HG02798 (cell line): ENCODE data around the gene CUL9.
A peak's percentile ranks its signal among the peaks of the same experiment; 100 is the strongest.

Experiments used
- ATAC-seq: cut with Tn5 transposase; IDR thresholded peaks from one replicate; pipeline ENCODE4 v1.9.1; 2021; ENCODE audit warnings: mild to moderate bottlenecking; ENCODE audit not compliant: unreplicated experiment, poor library complexity

The CUL9 gene

DNA sequence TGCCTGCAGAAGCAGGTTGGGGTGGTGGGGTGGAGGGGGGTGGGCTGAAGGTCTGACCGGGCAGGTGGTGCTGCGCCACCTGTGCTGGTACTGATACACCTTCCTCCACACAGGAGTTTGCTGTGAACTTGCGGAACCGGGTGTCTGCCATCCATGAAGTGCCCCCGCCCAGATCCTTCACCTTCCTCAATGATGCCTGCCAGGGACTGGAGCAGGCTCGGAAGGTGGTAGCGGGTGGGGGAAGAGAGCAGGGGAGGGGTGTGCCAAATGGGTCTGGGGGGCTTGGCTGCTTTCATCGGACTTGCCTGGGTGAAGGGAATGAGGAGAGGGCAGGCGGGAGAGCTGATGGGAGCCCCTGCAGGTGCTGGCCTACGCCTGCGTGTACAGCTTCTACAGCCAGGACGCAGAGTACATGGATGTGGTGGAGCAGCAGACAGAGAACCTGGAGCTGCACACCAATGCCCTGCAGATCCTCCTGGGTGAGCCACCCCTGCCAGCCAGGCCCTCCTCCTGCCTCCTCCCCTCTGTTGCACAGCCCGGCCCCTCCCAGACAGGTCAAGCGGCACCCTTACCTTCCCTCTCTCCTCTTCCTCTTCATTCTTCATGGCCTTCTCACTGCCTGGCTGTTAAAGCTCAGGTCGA lies 40.5 kb downstream of the CUL9 start:
- ATAC-seq = no peak

DNA sequence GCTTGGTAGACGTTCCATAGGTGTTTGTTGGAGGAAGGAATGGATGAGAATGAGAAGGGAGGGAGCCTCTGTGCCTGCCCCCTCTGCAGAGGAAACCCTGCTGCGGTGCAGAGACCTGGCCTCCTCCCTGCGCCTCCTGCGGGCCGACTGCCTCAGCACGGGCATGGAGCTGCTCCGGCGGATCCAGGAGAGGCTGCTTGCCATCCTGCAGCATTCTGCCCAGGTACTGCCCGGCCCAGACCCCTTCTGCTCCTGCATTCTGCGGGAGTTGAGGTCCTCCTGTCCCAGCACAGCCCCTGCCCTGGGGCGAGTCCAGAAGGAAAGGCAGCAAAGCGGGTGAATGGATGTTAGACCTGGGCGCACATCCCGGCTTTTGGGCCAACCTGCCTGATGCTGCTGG lies 41.2 kb downstream of the CUL9 start:
- no peak for ATAC-seq

DNA sequence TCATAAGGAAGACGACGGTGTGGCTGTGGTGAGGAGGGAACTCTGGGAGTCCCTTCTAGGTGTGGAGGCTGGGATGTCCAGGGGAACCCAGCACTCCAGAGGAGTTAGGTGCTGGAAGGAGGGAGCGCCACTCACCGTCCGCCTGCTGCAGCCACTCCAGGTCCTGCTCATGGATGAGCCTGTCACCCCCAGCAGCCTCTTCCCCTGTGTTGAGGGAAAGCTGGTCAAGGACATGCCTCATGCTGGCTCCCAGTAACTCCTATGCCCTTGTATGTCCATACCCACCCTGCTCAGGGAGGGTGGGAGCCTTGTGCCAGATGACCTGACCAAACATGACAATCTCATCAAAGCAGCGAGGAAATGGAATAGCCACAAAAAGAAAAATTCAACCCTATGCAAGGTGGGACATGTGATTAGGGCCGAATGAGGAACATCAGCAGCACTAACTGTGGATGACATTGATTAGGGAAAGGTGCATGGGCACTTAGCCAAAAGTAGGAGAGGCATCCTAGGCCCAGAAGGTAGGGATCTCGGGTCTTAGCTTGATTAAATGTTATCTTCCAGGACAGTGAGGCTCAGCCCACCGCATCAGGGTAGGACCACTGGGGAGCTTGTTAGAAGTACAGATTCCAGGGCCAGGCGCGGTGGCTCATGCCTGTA lies 44.3 kb downstream of the CUL9 start:
- no peak for ATAC-seq

DNA sequence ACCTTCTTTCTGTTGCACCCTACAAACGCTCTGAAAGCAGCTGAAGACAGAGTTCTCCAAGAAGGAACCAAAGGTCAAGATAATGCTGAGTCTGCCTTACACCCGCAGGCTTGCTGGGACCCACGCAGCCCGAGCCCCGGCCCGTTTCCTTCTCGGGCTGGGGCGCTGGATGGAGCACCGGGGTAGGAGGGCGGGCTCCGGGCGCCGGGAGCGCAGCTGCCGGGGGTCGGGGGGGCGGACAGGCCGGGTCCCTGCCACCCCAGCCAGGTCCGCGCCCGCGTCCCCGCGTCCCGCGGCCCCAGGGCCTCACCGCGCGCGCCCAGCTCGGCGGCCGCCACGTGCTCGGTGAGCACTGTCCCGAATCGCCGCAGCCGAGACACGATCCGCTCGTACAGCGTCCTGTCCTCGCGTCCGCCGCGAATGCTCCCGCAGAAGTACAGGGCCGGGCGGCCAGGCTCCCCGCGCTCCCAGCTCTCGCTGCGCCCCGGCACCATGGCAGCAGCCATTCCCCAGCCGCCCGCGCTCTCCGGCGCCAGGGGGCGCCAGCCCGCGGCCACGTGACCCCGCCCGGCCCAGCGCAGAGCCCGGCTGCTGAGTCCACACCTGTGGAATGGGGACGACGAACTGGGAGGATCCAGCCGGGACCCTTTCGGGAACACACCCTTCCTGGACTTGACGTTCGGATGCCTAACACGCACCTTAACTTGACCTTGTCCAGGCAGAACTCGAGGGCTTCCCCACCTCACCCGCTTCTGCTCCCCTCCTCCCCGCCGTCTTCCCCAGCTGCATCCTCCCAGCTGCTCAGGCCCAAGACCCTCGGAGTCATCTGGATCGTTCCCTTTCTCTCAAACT lies 47.2 kb downstream of the CUL9 start, which contains the start of gene DNPH1:
Gene DNPH1 (minus strand): TSS at position 531 of the 852 bp plus-strand sequence. CDS start 25 bp downstream, at position 506.
- peak; percentile 84 for ATAC-seq

DNA sequence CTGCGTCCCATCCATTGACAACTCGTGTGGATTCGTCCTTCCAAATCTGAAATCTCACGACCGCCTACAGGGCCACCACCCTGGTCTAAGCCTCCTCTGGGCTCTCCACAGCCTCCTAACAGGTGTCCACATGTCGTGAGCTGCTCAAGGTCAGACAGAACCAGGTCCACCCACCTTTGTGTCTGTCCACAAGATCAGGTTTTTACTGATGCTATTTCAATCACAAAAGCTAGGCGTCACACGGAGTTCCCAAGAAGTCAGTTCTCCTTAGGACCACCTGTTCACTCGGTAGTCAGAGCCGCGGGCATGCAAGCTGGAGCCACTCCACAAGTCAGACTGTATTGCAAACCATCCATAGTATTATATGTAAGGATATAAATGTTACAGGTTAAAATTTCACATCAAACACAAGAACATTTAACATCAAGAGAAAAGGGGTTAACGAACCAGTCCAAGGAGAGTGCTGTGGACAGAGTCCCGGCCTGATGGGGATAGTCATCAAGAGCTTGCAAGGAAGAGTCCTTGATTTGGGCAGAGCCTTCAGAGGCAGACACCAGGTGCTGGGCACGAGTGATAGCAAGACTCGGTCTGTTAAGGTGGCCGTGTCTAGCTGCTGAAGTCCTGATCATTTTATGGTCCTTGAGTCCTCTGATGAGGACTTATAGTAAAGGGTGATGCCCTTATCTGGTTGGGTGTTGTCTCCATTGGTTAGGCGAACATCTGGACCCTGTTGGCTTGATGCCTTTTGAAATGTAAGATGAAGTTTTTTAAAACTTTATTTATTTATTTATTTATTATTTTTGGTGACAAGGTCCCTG lies 48.0 kb downstream of the CUL9 start:
- ATAC-seq = no peak

DNA sequence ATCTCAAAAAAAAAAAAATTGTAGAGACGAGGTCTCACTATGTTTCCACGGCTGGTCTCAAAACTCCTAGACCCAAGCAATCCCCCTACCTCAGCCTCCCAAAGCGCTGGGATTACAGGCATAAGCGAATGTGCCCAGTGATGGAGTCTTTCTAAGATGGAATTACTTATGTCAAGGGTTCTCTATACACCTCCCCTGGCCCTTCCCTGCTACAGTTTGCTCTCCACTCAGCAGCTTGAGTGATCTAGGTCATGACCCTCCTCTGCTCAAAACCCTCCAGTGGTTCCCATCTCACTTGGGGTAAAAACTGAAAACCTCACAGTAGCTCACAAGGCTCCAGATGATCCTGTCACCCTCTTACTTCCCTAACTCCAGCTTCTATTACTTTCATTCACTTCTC lies 49.1 kb downstream of the CUL9 start:
- ATAC-seq = no peak

DNA sequence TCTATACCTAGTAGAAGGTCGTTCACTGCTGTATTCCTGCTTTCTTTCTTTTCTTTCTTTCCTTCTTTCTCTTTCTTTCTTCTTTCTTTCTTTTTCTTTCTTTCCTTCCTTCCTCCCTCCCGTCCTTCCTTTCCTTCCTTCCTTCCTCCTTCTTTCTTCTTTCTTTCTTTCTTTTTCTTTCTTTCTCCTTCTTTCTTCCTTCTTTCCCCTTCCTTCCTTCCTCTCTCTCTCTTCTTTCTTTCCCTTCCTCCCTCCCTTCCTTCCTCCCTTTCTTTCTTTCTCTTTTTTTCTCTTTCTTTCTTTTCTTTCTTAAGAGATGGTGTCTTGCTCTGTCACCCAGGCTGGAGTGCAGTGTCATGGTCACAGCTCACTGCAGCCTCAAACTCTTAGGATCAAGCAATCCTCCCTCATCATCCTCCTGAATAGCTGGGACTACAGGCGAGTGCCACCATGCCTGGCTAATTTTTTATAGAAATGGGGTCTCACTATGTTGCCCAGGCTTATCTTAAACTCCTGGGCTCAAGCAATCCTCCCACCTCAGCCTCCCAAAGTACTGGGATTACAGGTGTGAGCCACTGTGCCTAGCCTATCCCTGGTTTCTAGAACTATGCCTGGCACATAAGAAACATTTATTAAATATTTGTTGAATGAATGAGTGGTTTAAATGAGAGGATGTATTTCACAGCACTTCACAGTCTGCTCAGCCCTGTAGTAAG lies 49.9 kb downstream of the CUL9 start:
- no peak for ATAC-seq

DNA sequence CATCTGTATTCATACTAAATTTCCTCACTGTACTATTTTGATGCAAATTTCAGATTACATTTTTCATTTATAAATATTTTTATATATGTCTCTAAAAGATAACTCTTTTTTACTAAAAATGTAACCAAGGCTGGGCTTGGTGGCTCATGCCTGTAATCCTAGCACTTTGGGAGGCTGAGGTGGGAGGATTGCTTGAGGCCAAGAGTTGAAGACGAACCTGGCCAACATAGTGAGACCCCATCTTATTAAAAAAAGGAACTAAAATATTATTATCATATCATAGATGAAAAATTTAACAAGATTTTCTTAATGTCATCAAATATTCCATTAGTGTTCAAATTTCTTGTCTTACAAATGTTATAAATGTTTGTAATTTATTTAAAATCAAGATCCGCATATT lies 53.8 kb downstream of the CUL9 start:
- ATAC-seq = no peak

DNA sequence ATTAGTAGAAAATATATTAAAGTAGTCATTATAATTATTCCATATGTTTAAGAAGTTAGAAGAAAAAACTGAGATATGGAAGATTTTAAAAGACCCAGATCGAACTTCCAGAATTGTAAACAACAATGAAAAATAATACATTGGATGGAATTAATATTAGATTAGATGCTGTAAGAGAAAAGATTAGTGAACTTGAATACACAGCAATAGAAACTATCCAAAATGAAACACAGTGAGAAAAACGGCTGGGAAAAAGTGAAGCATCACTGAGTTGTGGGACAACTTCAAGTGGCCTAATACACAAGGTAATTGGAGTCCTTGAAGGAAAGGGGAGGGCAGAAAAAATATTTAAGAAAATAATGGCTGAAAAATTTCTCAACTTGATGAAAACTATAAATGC lies 57.1 kb downstream of the CUL9 start:
- ATAC-seq = no peak

DNA sequence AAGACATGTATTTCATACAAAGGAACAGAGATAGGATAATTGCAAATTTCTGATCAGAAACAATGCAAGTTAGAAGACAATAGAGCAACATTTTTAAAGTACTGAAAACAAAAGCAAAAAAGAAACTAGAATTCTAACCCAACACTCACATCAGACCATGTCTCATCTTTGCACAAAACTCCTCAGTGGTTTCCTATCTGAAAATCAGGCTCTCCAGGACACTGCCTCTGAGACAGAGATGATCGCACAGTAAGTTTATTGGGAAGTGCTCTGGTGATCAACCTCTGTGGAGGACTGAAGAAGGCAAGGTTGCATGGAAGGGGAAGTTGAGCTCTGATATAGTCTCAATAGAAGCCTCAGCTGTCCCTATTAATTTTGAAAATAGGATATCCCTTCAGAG lies 59.0 kb downstream of the CUL9 start:
- no peak for ATAC-seq

DNA sequence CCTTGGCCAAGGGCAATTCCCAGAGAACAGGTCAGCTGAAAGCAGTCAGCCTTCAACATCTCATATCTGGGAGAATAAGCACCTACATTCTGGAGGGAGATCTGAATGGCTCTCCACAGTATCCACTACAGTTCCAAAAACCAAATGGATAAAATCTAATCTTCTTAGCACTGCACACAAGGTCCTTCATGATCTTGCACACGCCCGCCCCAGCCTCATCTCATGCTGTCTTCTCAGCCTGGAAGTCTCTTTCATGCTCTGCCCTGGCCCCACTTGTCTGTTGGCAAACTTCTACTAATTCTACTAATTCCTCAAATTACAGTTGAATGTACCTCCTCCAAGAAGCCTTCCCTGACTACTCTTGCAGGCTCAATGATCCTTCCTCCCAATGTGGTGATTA lies 59.5 kb downstream of the CUL9 start:
- ATAC-seq = no peak

DNA sequence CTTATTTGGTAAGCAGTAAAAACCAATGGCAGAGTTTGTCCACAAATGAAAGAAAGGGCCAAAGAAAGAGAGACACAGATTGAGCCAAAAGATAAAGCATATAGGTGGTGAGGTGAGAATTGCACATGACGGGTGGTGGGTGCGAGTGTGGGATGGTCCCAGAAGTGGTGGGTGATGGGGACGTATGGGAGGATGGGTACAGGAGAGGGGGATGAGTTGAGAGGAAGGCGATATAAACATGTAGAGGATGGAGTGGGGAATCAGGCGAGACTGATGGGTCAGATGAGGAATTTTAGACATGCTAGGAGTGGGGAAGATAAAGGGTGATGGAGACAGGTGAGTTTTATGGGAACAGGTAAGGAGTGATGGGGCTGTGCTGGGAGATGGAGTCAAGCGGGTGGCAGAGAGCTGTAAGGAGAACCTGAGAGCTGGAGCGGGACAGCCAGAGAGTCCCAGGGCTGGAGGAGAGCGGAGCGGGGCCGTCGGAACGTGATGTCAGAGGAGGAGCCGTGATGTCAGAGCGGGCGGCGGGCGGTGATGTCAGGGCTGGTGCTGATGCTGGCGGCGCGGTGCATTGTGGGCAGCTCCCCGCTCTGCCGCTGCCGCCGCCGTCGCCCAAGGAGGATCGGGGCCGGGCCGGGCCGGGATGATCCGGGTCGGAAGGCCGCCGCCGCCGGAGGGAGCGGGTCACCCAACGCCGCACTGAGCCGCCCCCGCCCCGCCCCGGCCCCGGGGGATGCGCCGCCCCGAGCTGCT lies 61.1 kb downstream of the CUL9 start, which contains the start of gene TTBK1:
Gene TTBK1 (plus strand): TSS at position 574 of the 756 bp plus-strand sequence. CDS start 3,180 bp downstream, outside the sequence.
- ATAC-seq = no peak

DNA sequence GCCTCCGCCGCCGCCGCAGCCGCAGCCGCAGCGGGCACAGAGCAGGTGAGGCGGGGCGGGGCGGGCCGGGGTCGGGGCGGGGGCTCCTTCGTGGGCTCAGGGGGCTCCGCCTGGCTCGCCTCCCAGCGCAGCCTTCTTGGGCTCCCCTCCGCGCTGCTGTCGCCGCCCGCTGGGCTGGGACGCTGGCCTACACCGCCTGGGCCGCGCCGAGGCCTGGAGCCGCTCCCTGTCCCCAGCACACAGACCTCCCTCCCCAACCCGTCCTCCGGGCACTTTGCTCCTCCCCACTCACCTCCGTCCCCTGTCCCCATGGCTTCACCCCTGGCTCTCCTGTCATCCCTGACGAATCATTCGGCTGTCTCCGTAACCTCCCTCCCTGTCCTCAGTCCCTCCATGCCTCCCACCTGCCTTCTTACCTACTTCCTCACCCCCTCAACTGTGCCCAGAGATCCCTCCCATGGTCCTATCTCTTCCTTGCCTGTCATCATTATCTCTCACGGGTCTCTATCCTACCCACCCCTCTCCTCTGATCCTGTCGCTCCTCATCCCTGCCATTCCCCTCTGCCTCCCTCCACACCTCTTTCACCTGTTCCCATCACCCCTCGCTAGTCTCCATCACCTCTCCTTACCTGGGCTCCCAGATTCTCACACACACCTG lies 61.8 kb downstream of the CUL9 start:
- ATAC-seq = no peak

DNA sequence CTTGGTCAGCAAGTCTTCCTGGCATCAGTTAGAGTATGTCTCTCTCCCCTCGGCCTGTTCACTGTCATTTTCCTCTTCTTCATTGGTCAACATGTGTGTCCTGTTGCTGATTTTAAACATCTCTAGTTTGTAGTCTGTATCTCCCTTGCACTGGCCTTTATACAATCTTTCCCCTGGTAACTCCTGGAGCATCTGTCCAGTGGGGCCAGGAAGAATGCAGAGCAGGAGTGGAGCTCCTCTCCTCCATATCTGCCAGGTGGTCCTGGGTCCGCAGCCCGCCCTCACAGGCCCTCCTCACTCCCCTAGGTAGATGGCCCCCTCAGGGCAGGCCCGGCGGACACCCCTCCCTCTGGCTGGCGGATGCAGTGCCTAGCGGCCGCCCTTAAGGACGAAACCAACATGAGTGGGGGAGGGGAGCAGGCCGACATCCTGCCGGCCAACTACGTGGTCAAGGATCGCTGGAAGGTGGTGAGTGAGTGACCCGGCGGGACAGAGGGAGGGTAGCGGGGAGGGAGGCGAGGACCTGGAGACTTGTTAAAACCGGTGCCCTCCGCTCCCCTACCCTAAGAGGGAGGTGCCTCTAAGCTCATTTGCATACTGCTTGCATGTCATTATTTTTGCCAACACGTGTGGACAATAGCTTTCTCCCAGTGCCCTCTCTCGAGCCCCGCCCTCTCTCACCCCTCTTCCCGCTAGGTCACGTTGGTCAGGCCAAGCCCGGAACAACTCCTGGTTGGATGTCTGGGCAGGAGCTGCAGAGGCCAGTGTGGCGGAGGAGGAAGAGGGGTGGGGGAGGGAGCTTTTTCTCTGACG lies 64.5 kb downstream of the CUL9 start:
- peak; percentile 28 for ATAC-seq

DNA sequence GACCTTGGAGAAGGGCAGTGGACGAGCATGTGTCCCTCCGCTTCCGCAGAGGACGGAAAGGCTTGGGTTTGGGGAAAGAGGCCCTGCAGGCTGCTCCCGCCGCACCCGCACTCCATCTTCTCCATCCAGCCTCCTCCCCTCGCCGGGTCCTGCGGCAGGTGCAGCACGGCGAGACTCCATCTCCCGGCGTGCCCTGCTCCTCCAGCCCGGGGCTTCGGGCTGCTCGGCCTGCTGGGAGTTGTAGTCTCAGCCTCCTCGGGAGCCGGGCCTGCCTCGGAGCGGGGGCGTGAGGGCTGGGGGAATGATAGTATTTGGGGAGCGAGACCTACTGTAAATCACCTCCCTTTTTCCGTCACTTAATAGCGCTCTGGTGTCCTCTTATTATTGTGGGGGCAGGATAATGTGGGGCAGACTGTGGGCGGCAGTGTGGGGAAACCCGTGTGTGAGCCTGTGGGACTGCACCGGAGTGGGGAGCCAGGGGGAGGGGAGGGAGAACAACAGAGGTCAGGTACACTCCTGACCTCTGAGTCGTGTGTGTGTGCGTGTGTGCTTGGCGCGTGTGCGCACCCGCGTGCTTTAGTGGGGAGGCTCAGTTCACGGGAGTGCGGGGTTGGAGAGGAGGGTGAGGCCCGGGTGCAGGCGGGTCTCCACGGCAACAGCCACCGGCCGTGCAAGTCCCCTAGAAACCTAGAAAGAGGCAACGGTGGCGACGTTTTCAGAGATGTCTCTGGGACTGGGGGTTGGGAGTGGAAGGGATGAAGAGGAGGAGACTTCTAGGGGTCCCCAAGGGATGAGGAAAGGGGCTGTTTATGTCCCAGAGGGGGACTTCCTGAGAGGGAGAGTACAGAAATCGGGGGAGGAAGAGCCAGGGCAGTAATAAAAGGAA lies 65.4 kb downstream of the CUL9 start:
- peak; percentile 91 for ATAC-seq

DNA sequence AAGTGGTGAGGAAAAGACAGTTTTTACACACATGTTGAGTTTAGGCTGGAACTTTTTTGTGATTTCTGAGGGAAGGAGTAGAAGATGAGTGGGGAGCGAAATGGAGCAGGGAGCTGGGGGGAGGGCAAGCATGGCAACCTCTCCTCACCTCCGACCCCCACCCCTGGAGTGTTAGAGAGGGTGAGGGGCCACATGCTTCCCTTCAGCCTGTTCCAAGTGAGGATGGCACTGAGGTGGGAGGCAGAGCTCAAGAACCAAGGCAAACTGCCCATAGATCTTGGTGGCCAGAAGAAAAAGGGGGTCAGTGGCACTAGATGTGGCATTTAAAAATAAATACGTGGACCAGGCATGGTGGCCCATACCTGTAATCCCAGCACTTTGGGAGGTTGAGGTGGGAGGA lies 66.1 kb downstream of the CUL9 start:
- no peak for ATAC-seq

DNA sequence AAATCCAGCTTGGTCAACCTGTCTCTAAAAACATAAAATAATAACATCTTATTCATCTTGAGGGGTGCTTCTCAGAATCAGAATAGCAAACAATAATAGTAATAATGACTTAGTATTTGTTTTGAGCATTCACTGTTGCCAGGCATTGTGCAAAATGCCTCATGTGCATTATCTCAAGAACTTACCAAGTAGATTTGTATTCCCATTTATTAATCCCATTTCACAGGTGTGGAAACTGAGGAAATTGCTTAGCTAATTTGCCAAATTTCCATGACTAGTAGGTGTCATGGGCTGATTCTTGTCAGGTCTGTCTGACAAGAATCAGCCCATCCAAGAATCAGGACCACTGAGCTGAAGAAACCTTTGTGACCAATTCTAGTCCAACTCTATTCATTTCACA lies 66.8 kb downstream of the CUL9 start:
- no peak for ATAC-seq
